Glutamatergic neuron (in vitro differentiated cells): ENCODE results near the gene THOC2. TPM values are rescaled to one million over a fixed set of nuclear protein-coding genes. Genes with fewer than 3 reads are reported as not detected.
"Not testable (repeated sequence)": the region's sequence is repeated elsewhere in the genome, so short reads cannot be mapped to it uniquely, and the experiment has no call there.

Experiments used
- DNase-seq: peaks from one replicate; pipeline ENCODE4 v3.0.0; 2022
- H3K27ac Mint-ChIP-seq: one replicate; pipeline ENCODE4 v1.8.0; 2020; ENCODE audit warnings: mild to moderate bottlenecking, mixed read lengths, inconsistent platforms; ENCODE audit not compliant: unreplicated experiment
- H3K27me3 Mint-ChIP-seq: one replicate; pipeline ENCODE4 v1.8.0; 2020; ENCODE audit warnings: mild to moderate bottlenecking, moderate library complexity, mixed read lengths, inconsistent platforms; ENCODE audit not compliant: unreplicated experiment
- H3K36me3 Mint-ChIP-seq: one replicate; pipeline ENCODE4 v1.8.0; 2020; ENCODE audit warnings: mild to moderate bottlenecking, mixed read lengths, inconsistent platforms; ENCODE audit not compliant: unreplicated experiment
- H3K4me1 Mint-ChIP-seq: one replicate; pipeline ENCODE4 v1.8.0; 2020; ENCODE audit warnings: mild to moderate bottlenecking, low read depth, mixed read lengths, inconsistent platforms; ENCODE audit not compliant: unreplicated experiment
- H3K4me3 Mint-ChIP-seq: one replicate; pipeline ENCODE4 v1.8.0; 2020; ENCODE audit warnings: mild to moderate bottlenecking, mixed read lengths, inconsistent platforms; ENCODE audit not compliant: unreplicated experiment
- H3K9me3 Mint-ChIP-seq: one replicate; pipeline ENCODE4 v1.8.0; 2020; ENCODE audit warnings: mild to moderate bottlenecking, moderate library complexity, mixed read lengths, inconsistent platforms; ENCODE audit not compliant: unreplicated experiment
- total RNA-seq: library from RNA; stranded (reverse); fragmentation: NEBNext Ultra II Directional; extraction: Animal tissue kit (Norgen Biotek cat#: 25700); gene quantifications from one replicate; pipeline ENCODE4 v1.2.1, GENCODE V29; 2021; ENCODE audit not compliant: unreplicated experiment
- TF ChIP-seq, protein P1 (sequence below): fragments of 200-600 bp; sonication (generic); IDR thresholded peaks from one replicate; pipeline ENCODE4 v1.5.0; 2021; ENCODE audit not compliant: partially characterized antibody, unreplicated experiment

Gene THOC2
- total RNA-seq, 1 donor from 2014 or later = 69.5 TPM

DNA sequence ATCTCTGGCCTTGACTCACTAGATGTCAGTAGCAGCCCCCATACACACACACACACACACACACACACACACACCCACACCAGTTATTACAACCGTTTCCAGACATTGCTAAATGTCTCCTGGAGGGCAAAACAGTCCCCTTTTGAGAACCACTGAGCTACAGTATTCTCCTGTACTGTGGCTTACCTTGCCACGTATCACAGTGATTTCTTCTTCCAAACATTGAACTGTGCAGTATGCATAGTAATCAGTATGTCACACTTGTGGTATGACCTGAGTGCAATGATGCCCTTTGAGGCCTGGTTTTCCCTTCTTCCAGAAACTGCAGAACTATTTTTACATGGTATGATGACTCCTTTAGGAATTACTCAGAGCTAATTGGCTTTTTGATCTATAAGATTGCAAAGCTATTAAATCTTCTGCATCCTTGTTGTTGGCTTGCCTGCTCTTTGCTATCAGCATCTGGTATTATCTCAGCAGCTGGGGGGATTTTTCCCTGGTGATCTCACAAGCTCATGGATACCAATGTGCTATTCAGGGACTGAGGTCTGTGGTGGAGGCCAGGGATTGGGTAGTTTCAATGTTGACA, 3.6 kb upstream of the THOC2 start:
- Mint-ChIP-seq H3K4me3 (no peak overlapping the region), H3K27ac (no peak overlapping the region), H3K4me1 (no peaks in the 10 kb centered on the region), H3K36me3 (no peaks in the 10 kb centered on the region), H3K9me3 (peaks cover 2% of the 10 kb centered on the region), H3K27me3 (peaks cover 5% of the 10 kb centered on the region)
- no peak for DNase-seq
- TF ChIP-seq, protein P1, sequence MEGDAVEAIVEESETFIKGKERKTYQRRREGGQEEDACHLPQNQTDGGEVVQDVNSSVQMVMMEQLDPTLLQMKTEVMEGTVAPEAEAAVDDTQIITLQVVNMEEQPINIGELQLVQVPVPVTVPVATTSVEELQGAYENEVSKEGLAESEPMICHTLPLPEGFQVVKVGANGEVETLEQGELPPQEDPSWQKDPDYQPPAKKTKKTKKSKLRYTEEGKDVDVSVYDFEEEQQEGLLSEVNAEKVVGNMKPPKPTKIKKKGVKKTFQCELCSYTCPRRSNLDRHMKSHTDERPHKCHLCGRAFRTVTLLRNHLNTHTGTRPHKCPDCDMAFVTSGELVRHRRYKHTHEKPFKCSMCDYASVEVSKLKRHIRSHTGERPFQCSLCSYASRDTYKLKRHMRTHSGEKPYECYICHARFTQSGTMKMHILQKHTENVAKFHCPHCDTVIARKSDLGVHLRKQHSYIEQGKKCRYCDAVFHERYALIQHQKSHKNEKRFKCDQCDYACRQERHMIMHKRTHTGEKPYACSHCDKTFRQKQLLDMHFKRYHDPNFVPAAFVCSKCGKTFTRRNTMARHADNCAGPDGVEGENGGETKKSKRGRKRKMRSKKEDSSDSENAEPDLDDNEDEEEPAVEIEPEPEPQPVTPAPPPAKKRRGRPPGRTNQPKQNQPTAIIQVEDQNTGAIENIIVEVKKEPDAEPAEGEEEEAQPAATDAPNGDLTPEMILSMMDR = no peak

DNA sequence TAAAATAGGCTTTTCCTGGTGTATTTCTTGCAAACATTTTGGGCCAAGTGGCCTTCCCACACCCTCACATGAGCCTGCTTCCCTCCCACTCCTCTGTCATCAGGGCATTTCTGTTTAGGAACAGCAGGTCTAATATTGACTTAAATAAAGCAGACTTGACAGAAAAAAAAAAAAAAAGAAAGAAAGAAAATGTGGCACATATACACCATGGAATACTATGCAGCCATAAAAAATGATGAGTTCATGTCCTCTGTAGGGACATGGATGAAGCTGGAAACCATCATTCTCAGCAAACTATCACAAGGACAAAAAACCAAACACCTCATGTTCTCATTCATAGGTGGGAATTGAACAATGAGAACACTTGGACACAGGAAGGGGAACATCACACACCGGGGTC, 2.3 kb upstream of the THOC2 start:
- H3K27ac Mint-ChIP-seq, H3K27me3 Mint-ChIP-seq, DNase-seq, H3K36me3 Mint-ChIP-seq, H3K4me3 Mint-ChIP-seq, H3K9me3 Mint-ChIP-seq, H3K4me1 Mint-ChIP-seq: not testable (repeated sequence)

DNA sequence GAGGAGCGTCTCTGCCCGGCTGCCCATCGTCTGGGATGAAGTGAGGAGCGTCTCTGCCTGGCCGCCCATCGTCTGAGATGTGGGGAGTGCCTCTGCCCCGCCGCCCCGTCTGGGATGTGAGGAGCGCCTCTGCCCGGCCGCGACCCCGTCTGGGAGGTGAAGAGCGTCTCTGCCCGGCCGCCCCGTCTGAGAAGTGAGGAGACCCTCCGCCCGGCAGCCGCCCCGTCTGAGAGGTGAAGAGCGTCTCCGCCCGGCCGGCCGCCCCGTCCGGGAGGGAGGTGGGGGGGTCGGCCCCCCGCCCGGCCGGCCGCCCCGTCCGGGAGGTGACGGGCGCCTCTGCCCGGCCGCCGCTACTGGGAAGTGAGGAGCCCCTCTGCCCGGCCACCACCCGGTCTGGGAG, 1.2 kb upstream of the THOC2 start:
- not testable (repeated sequence) for H3K4me3 Mint-ChIP-seq, H3K27me3 Mint-ChIP-seq, H3K36me3 Mint-ChIP-seq, H3K4me1 Mint-ChIP-seq, DNase-seq, H3K27ac Mint-ChIP-seq, H3K9me3 Mint-ChIP-seq

DNA sequence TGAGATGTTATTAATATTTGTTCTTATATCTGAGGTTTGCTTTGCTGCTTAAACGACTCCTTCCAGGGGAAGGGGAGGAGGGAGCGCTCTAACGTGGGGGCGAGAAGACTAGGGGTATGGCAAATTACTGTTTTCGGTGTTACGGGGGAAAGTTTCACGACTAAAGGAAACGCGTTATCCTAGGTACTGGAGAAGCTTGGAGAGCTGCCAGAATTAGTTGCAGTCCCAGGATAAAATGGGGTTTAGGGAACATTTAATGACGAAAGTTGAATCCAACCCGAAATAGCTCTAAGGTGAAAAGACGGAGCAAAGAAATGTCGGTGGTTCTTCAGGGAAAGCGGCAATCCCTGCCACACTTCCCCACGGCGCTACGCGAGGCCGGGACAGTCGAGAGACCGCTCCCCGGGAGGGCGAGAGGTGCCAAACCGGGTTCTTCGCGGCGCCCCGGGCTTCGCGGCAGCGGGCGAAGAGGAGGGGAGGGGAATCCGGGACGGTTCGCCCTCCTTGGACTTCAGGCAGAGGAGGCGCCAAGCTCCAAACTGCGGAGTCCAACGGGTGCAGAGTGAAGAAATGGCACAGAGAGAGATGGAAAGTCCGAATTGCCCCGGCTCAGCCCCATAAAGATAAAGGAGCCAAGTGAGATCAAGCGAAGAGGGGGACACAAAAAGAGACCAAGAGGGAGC, 724 bp downstream of the THOC2 start:
- Mint-ChIP-seq H3K9me3 (peaks cover 2% of the 10 kb centered on the region), H3K27ac (peak overlapping the region; percentile 93), H3K36me3 (no peaks in the 10 kb centered on the region), H3K4me1 (no peaks in the 10 kb centered on the region), H3K4me3 (peak overlapping the region; percentile 97), H3K27me3 (peaks cover 5% of the 10 kb centered on the region)
- TF ChIP-seq, protein P1 = no peak
- DNase-seq = peak; percentile 20

DNA sequence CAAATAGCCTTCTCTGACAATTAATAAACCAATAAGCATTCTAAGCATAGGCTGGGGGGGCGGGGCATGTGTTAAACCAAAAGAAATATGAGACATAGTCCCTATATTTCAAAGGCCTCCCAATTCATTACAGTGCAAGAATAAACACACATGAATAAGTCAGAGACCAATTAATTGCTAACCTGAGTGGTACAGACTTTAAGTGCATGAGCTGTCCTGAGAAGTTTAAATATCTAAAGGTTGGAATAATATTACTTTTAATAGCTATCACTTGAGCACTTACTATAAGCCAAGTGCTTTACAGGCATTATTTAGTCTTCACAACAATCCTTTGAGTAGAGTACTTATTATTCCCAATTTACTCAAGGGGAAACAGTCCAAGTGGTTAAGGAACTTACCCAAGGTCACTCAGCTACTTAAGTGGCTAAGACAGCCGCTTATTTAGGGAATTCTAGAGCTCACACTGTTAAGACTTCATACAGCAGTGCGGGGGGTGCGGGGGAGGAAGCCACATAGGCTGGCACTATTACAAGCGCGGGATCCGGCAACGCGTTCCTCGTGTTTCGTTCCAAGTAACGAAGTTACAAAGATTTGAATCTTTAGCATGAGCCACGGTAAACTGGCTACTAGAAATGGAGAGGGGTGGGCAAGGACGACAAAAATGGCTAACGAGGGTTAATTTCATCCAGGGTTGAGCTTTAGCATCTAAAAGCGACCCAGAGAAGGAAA, 1.4 kb downstream of the THOC2 start:
- DNase-seq = no peak
- no peaks in the 10 kb centered on the region for H3K4me1 Mint-ChIP-seq
- TF ChIP-seq, protein P1 = no peak
- H3K27me3 Mint-ChIP-seq = peaks cover 5% of the 10 kb centered on the region
- H3K4me3 Mint-ChIP-seq = peak overlapping the region; percentile 97
- no peaks in the 10 kb centered on the region for H3K36me3 Mint-ChIP-seq
- H3K9me3 Mint-ChIP-seq = peaks cover 2% of the 10 kb centered on the region
- peak overlapping the region; percentile 93 for H3K27ac Mint-ChIP-seq

DNA sequence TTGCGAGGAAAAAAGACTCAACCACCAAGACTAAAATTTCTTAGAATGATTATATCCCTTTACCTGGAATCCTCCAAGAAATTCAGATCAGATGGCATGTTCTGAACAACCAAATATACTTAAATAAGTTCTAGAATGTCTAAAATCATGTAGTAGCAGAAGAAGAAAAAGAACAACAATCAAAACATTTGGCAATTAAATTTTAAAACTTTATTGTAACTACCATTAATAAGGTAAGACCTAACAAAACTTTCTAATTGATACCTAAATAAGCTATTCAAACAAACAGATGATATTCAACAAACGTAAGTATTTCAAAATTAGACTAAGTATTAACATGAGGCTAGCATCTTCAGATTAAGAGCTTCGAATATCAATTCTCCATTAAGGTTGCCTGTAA, 4.3 kb downstream of the THOC2 start:
- no peak overlapping the region for H3K27ac Mint-ChIP-seq
- H3K4me3 Mint-ChIP-seq = no peak overlapping the region

More for the DNA sequence above, 4.3 kb downstream of the THOC2 start:
- TF ChIP-seq, protein P1 = no peak
- Mint-ChIP-seq H3K9me3 (peaks cover 2% of the 10 kb centered on the region), H3K4me1 (no peaks in the 10 kb centered on the region), H3K36me3 (no peaks in the 10 kb centered on the region), H3K27me3 (peaks cover 5% of the 10 kb centered on the region)
- no peak for DNase-seq
